WTC11 (cell line): ENCODE data around the gene PIK3R2. TPM values are rescaled to one million over a fixed set of nuclear protein-coding genes. Genes with fewer than 3 reads are reported as not detected.

ENCODE experiments used
- ATAC-seq: fragments of 200-7000 bp; cut with Tn5 transposase; 2 replicates; pipeline ENCODE4 v1.10.0; 2021; ENCODE audit warnings: mild to moderate bottlenecking, moderate library complexity
- CTCF ChIA-PET: fragments of 300-600 bp; sonication (Branson Sonifier 250); formaldehyde crosslinking; loops from one replicate; lab custom pipeline; 2021; ENCODE audit warnings: antibody characterized with exemption; lab: Charles Lee
- POLR2A ChIA-PET: fragments of 350-600 bp; sonication (Branson Sonifier 250); formaldehyde crosslinking; loops from one replicate; lab custom pipeline; 2021; ENCODE audit warnings: antibody characterized with exemption; lab: Charles Lee
- DNase-seq: peaks from one replicate; pipeline ENCODE4 v3.0.0; 2021; ENCODE audit warnings: low spot score
- H3K27ac Mint-ChIP-seq: 2 replicates; pipeline ENCODE4 v1.8.0; 2021; ENCODE audit warnings: mixed read lengths
- H3K27me3 Mint-ChIP-seq: 2 replicates; pipeline ENCODE4 v1.8.0; 2021; ENCODE audit warnings: low read depth, mild to moderate bottlenecking, moderate library complexity, mixed read lengths
- H3K36me3 Mint-ChIP-seq: 2 replicates; pipeline ENCODE4 v1.8.0; 2021; ENCODE audit warnings: mixed read lengths
- H3K4me1 Mint-ChIP-seq: 2 replicates; pipeline ENCODE4 v1.8.0; 2022; ENCODE audit warnings: mixed read lengths
- H3K4me3 Mint-ChIP-seq: 2 replicates; pipeline ENCODE4 v1.8.0; 2021; ENCODE audit warnings: mild to moderate bottlenecking, moderate library complexity, mixed read lengths
- H3K9me3 Mint-ChIP-seq: 2 replicates; pipeline ENCODE4 v1.8.0; 2021; ENCODE audit warnings: mixed read lengths
- ARID4B ChIP-seq: sonication (generic); formaldehyde crosslinking; IDR thresholded peaks from 2 replicates; pipeline ENCODE4 v1.8.0; 2023; ENCODE audit warnings: missing genetic modification reagents, mild to moderate bottlenecking, borderline replicate concordance
- ATF1 ChIP-seq: sonication (generic); formaldehyde crosslinking; IDR thresholded peaks from 2 replicates; pipeline ENCODE4 v1.8.1; 2023; ENCODE audit warnings: mild to moderate bottlenecking, moderate library complexity, missing genetic modification reagents
- ATF2 ChIP-seq: sonication (generic); formaldehyde crosslinking; IDR thresholded peaks from 2 replicates; pipeline ENCODE4 v1.8.1; 2022; ENCODE audit warnings: low read depth, missing genetic modification reagents, borderline replicate concordance
- CREB1 ChIP-seq: sonication (generic); formaldehyde crosslinking; IDR thresholded peaks from 2 replicates; pipeline ENCODE4 v1.8.0; 2023; ENCODE audit warnings: mild to moderate bottlenecking, missing genetic modification reagents
- CTCF ChIP-seq: fragments of 200-600 bp; IDR thresholded peaks from 2 replicates; pipeline ENCODE4 v1.8.0; 2022; ENCODE audit warnings: antibody characterized with exemption
- E2F5 ChIP-seq: sonication (generic); formaldehyde crosslinking; IDR thresholded peaks from 2 replicates; pipeline ENCODE4 v1.8.1; 2022; ENCODE audit warnings: mild to moderate bottlenecking, moderate library complexity, missing genetic modification reagents
- ETV6 ChIP-seq: sonication (generic); formaldehyde crosslinking; IDR thresholded peaks from 2 replicates; pipeline ENCODE4 v1.8.1; 2022; ENCODE audit warnings: mild to moderate bottlenecking, missing genetic modification reagents
- FOXJ3 ChIP-seq: sonication (generic); formaldehyde crosslinking; IDR thresholded peaks from 2 replicates; pipeline ENCODE4 v1.9.0; 2021; ENCODE audit warnings: missing genetic modification reagents, mild to moderate bottlenecking, borderline replicate concordance
- FOXP1 ChIP-seq: sonication (generic); formaldehyde crosslinking; IDR thresholded peaks from 2 replicates; pipeline ENCODE4 v1.8.0; 2022; ENCODE audit warnings: missing genetic modification reagents, mild to moderate bottlenecking, moderate library complexity, borderline replicate concordance
- GTF2I ChIP-seq: fragments of 250-450 bp; sonication (Bioruptor Pico); conservative IDR thresholded peaks from 2 replicates; pipeline ENCODE4 v1.4.0; 2021; ENCODE audit warnings: mild to moderate bottlenecking
- IRF2 ChIP-seq: sonication (generic); formaldehyde crosslinking; IDR thresholded peaks from 2 replicates; pipeline ENCODE4 v1.8.0; 2022; ENCODE audit warnings: low read depth, missing genetic modification reagents, borderline replicate concordance
- JAZF1 ChIP-seq: fragments of 250-450 bp; sonication (Bioruptor Pico); IDR thresholded peaks from 2 replicates; pipeline ENCODE4 v1.9.0; 2021; ENCODE audit warnings: moderate library complexity, mild to moderate bottlenecking, inconsistent platforms
- MXD4 ChIP-seq: fragments of 250-450 bp; sonication (Bioruptor Pico); IDR thresholded peaks from 2 replicates; pipeline ENCODE4 v1.8.0; 2021; ENCODE audit warnings: mild to moderate bottlenecking, moderate library complexity, borderline replicate concordance
- NFYB ChIP-seq: sonication (generic); formaldehyde crosslinking; conservative IDR thresholded peaks from 2 replicates; pipeline ENCODE4 v1.8.0; 2022; ENCODE audit warnings: low read depth, missing genetic modification reagents
- NR1H2 ChIP-seq: sonication (generic); formaldehyde crosslinking; IDR thresholded peaks from 2 replicates; pipeline ENCODE4 v1.9.0; 2021; ENCODE audit warnings: mild to moderate bottlenecking, moderate library complexity, missing genetic modification reagents
- RELA ChIP-seq: sonication (generic); formaldehyde crosslinking; IDR thresholded peaks from 2 replicates; pipeline ENCODE4 v1.8.1; 2022; ENCODE audit warnings: missing genetic modification reagents, mild to moderate bottlenecking, borderline replicate concordance
- TEAD1 ChIP-seq: sonication (generic); formaldehyde crosslinking; IDR thresholded peaks from 2 replicates; pipeline ENCODE4 v1.8.0; 2022; ENCODE audit warnings: mild to moderate bottlenecking, missing genetic modification reagents
- ZNF219 ChIP-seq: sonication (generic); formaldehyde crosslinking; IDR thresholded peaks from 2 replicates; pipeline ENCODE4 v1.8.0; 2023; ENCODE audit warnings: missing genetic modification reagents, mild to moderate bottlenecking, borderline replicate concordance
- ZNF232 ChIP-seq: sonication (generic); formaldehyde crosslinking; IDR thresholded peaks from 2 replicates; pipeline ENCODE4 v1.8.0; 2022; ENCODE audit warnings: mild to moderate bottlenecking, missing genetic modification reagents
- total RNA-seq: library from RNA; stranded (reverse); gene quantifications from 3 replicates; pipeline ENCODE4 v1.2.3, GENCODE V29; 2021
- TF ChIP-seq, protein P1 (sequence below): fragments of 250-450 bp; sonication (Bioruptor Pico); IDR thresholded peaks from 2 replicates; pipeline ENCODE4 v1.9.0; 2021; ENCODE audit warnings: mild to moderate bottlenecking, borderline replicate concordance

Gene PIK3R2
- total RNA-seq, 1 experiment from 2014 or later = 56.9 TPM

DNA sequence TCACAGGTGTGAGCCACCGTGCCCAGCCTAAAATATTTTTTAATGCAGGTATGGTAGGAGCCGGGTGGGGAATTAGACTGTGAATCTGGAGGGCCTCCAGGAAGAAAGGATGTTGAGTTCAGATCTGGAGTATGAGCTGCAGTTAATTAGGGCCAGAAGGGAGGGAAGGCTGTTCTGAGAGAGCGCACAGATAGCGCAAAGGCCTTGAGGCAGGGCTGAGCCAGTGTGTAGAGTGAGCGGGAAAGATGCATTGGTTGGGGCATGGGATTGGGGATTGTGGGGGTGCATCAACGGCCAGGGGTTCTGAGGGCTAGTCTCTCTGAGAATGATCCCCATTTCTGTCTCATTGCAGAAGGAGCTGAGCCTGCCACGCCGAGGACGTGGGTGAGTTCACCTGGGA, 45.7 kb upstream of the PIK3R2 start:
- TF ChIP-seq ZNF232 (CRISPR knock-in tag) (no peak), ETV6 (CRISPR knock-in tag) (no peak), JAZF1 (CRISPR knock-in tag) (no peak), NR1H2 (no peak), CREB1 (CRISPR knock-in tag) (no peak), MXD4 (no peak), GTF2I (CRISPR knock-in tag) (no peak), TEAD1 (CRISPR knock-in tag) (no peak), ZNF219 (CRISPR knock-in tag) (no peak), ARID4B (no peak), NFYB (CRISPR knock-in tag) (no peak), ATF1 (CRISPR knock-in tag) (no peak), CTCF (no peak), FOXP1 (CRISPR knock-in tag) (no peak), FOXJ3 (CRISPR knock-in tag) (no peak), E2F5 (CRISPR knock-in tag) (no peak)
- TF ChIP-seq, all 79 proteins: peak for 0
- H3K4me1 Mint-ChIP-seq = peaks cover 13% of the 10 kb centered on the region
- peaks cover 33% of the 10 kb centered on the region for H3K27me3 Mint-ChIP-seq
- ATAC-seq = no peak
- H3K4me3 Mint-ChIP-seq = no peak overlapping the region
- H3K36me3 Mint-ChIP-seq = no peaks in the 10 kb centered on the region
- CTCF ChIA-PET = interaction anchor here (1.1 kb wide), 1 partner anchor 54 kb away, joined by 3 read pairs; no protein-coding TSS in a partner anchor
- DNase-seq = no peak
- no peaks in the 10 kb centered on the region for H3K9me3 Mint-ChIP-seq
- POLR2A ChIA-PET = no interaction called here
- no peak overlapping the region for H3K27ac Mint-ChIP-seq

DNA sequence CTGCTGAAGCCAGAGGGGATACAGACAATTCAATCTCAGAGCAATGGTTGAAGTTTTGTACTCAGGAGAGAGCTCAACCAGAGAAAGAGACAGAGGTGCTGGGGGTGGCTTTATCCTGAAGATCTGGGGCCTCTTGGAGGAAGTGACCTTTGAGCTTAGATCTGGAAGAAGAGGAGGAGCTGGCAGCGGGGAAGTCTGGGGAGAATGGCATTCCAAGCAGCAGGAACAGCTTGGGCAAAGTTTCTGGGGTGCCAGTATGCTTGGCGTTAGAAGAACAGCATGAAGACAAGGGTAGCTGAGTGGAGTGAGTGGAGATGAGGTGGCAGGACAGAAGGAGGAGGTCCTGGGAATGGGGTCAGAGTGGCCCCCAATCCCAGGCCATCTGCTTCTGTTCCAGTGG, 44.1 kb upstream of the PIK3R2 start:
- Mint-ChIP-seq H3K27me3 (peaks cover 33% of the 10 kb centered on the region), H3K4me3 (peak overlapping the region; percentile 78), H3K4me1 (peaks cover 14% of the 10 kb centered on the region), H3K27ac (no peak overlapping the region), H3K9me3 (no peaks in the 10 kb centered on the region), H3K36me3 (no peaks in the 10 kb centered on the region)
- CTCF ChIA-PET = interaction anchor here (0.9 to 2.4 kb wide), 8 partner anchors 9 to 279 kb away, joined by 3 to 9 read pairs (median 3); no protein-coding TSS in a partner anchor
- ATAC-seq (no peak), DNase-seq (no peak)
- POLR2A ChIA-PET = no interaction called here
- TF ChIP-seq ATF2 (CRISPR knock-in tag) (no peak), NR1H2 (no peak), RELA (no peak), JAZF1 (CRISPR knock-in tag) (no peak), MXD4 (no peak), IRF2 (CRISPR knock-in tag) (no peak)
- TF ChIP-seq, protein P1, sequence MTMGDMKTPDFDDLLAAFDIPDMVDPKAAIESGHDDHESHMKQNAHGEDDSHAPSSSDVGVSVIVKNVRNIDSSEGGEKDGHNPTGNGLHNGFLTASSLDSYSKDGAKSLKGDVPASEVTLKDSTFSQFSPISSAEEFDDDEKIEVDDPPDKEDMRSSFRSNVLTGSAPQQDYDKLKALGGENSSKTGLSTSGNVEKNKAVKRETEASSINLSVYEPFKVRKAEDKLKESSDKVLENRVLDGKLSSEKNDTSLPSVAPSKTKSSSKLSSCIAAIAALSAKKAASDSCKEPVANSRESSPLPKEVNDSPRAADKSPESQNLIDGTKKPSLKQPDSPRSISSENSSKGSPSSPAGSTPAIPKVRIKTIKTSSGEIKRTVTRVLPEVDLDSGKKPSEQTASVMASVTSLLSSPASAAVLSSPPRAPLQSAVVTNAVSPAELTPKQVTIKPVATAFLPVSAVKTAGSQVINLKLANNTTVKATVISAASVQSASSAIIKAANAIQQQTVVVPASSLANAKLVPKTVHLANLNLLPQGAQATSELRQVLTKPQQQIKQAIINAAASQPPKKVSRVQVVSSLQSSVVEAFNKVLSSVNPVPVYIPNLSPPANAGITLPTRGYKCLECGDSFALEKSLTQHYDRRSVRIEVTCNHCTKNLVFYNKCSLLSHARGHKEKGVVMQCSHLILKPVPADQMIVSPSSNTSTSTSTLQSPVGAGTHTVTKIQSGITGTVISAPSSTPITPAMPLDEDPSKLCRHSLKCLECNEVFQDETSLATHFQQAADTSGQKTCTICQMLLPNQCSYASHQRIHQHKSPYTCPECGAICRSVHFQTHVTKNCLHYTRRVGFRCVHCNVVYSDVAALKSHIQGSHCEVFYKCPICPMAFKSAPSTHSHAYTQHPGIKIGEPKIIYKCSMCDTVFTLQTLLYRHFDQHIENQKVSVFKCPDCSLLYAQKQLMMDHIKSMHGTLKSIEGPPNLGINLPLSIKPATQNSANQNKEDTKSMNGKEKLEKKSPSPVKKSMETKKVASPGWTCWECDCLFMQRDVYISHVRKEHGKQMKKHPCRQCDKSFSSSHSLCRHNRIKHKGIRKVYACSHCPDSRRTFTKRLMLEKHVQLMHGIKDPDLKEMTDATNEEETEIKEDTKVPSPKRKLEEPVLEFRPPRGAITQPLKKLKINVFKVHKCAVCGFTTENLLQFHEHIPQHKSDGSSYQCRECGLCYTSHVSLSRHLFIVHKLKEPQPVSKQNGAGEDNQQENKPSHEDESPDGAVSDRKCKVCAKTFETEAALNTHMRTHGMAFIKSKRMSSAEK (CRISPR knock-in tag) = no peak
